NCI-H146 treated with DMSO at 0.1 percent for 48 hours (cell line): ENCODE data around the gene GALNT11.
"Not testable (repeated sequence)": the region's sequence is repeated elsewhere in the genome, so short reads cannot be mapped to it uniquely, and the experiment has no call there.

ENCODE experiments used
- DNase-seq: peaks from one replicate; lab custom pipeline; 2025; ENCODE audit not compliant: unreplicated experiment; lab: John Stamatoyannopoulos, UW

The GALNT11 gene

DNA sequence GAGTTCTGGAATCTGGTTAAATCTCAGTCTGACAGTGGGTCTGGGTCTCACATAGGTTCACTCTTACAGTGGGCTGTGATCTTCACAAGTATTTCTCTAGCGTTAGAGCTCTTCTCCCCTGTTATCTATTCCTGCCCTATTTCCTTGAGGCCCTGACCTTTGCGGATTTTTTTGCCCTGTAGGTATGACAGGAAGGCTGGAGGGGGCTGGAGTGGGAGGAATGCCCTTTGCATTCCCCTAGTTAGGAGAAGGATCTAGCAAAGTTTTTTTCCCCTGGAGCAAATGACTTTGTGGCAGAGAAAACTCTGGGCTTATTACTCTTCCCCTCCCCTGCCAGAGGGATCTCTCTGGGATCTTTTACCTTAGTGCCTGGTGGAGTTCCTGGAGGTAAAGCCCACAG, 49.2 kb downstream of the GALNT11 start:
- DNase-seq: no peak

DNA sequence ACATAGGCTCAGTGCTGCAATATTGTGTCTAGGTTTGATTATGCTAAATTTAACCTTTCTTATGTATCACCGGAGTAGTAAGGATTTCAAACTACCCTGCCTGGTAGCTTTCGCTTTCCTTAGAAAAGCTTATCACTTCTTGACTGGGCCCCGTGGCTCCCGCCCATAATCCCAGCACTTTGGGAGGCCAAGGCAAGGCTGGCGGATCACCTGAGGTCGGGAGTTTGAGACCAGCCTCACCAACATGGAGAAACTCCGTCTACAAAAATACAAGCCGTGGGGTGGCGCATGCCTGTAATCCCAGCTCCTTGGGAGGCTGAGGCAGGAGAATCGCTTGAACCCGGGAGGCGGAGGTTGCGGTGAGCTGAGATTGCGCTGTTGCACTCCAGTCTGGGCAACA, 49.9 kb downstream of the GALNT11 start:
- DNase-seq: not testable (repeated sequence)

DNA sequence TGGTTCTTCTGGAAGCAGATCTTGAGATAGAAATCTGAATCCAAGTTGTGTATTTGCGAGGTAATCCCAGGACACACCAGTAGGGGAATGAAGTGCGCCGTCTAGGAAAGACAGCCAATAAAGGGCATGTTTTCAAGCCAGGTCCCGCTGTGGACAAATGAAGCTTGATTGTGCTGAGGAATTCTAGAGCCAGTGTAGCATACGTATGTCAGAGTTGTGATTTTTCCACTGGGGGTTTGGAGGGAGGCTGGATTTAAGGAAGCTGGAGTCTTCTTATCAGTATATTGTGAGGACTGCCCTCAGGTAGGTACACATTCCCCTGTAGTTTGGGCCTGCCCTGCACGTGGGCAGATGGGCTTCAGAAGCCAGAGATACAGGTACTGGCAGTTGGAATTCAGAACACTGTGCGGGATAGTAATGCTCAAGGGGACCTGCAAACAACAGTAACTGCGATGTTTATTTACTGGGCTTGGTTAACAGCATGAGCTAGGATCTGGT, 50.9 kb downstream of the GALNT11 start:
- DNase-seq: no peak

DNA sequence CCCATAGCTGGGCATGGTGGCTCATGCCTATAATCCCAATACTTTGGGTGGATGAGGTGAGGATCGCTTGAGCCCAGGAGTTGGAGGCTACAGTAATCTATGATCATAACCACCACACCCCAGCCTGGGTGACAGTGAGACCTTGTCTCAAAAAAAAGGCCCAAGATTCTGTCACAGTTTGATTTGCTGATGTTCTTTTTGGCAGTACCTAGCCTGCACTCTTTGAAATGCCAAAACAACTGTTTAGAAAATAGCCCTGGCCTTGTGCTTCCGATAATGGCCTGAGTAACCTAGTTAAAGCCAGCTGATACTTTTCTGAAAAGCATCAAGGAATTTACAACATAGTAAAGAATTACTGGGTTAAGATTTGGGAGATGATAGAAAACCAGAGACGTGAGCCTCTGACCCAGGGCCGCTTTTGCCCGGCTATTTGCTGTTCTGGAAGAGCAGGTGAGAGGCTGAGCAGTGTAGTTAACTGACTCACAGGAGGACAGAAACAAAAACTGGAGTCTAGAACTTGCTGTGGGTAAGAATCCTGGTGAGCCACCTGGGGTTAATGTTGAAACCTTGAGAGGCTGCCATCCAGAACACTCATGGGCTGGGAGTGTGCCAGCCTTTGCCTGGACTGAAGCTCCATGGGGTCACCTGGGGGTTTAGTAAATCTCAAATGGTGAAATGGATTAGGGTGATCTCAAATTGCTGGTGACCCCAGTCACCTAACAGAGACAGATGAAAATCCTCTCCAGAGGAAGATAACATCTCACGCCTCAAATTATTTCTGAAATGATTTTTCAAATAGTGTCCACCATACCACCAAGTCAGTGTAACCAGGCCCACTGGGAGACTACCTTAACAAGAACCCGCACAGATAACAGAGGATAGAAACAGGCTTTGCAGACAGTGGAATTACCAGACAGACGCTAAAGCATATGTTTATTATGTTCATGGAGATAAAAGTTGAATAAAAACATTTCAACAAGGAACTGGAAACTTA, 51.8 kb downstream of the GALNT11 start:
- no peak for DNase-seq

DNA sequence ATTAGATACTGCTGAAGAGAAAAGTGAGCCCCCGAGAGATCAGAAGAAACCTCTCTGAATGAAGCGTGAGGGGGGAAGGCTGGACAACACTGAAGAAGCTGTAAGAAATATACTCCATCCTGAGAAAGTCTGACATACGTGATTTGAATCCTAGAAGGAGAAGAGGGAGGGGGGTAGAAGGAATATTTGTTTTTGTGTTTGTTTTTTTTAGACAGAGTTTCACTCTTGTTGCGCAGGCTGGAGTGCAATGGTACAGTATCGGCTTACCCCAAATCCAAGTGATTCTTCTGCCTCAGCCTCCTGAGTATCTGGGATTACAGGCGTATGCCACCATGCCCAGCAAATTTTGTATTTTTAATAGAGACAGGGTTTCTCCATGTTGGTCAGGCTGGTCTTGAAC, 52.6 kb downstream of the GALNT11 start:
- DNase-seq: no peak

DNA sequence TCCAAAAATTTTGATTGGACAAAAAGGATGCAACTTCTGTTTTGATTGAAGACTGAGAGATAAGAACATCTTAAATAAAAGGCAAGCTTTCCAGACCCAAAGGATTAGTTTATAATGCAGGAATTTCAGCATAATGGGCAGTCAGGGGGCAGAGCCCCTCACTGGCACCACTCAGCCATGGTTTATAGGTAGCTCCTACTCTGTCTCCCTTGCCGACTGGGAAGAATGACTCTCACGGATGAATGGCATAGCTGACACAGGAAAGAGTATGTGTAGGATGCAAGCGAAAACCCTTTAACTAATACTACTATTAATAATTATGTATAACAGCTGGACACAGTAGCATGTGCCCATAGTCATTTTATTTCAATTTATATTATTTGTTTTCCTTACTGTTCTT, 53.3 kb downstream of the GALNT11 start:
- no peak for DNase-seq

DNA sequence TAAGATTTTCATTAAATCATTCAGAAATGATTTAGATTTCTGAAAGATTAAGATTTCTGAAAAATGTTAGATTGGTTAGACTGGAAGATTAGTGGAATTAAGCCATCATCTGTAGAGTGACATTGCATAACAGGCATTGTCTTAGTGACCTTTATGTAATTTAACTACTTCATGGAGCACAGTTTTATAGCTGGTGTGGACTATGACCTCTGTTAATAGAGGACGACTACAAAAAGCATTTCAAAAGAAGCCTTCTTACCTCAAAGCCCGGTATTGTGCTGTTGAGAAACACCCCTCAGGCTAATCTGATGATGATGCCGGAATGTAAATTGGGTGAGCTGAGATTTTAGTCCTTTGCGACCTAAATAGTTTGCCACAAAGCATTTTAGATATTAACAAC, 55.6 kb downstream of the GALNT11 start:
- no peak for DNase-seq

DNA sequence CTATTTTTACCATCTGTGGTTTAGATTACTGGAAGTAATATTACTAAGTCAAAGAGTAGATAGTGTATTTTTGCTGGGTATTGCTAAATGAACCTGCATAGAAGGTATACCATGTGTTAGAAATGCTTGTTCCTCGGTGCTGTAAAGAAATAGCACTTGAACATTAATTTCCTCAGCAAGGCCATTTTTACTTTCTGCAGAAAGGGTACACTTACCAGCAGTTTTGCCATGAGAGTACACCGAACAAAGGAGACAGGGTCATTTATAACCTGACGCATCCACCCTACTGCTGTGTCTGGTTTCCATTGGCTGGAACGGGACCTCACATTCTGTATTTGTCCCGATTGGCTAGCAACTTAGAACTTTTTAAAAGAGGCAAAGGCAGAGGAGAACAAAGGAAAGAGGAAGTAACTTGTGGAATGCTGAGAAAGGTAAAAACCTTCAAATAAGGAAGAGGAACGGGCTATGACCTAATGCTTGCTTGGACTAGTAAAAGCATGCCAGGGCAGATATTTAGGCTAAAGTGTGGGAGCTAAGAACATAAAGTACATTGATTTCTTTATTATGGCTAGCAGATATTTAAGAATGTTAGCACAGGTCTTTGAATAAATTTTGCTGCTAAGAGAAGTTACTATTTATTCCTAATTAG, 56.7 kb downstream of the GALNT11 start:
- DNase-seq: not testable (repeated sequence)

DNA sequence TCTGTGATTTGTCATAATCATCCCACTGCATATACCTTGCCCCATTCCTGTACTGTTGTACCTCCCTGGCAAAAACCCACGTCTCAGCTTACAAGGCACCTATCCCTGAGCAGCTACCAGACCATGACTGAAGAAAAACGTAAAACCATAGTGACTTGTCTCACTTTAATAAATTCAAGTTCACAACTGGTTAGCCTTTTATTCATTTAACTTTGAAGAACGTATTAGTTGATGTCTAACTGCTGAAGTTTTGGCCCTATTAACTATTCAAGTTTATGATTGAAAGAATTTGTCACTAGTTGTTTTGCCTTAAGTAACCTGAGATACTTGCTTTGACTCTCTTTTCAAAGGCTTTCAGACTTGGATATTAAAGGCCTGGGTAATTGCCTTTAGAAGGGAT, 59.7 kb downstream of the GALNT11 start:
- no peak for DNase-seq

DNA sequence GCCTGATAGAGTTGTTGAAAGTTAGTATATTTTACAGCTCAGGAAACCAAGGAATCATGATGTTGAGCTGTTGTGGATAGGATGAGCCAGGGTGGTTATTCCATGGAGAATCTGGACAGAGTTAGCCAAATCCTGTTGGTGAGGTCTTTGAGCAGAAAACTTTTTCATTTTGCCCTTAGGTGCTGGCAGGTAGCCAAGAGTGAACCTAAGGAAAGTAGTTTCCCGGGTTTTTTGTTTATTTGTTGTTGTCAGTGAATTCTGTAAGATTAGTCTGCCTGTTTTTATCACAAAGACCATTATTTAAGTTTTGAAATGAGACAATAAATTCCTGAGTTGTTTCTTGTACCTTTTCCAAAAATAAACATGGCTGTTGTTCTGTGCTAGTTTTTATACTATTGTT, 61.0 kb downstream of the GALNT11 start:
- DNase-seq: no peak

DNA sequence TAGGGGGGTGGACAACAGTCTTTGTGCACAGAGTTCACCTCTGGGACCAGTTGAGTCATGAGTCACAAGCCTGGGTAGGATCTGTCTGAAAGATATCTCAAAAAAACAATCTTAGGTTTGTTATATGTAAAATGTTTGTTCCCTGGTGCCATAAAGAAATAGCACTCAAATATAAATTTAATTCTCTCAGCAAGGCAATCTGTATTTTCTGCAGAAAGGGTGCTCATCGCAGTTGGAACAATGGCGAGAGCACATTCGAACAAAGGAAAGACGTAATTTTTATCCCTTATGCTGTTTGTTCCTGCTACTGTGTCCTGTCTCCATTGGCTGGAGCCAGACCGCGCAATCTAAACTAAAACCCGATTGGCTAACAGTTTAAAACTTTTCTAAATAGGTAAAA, 63.7 kb downstream of the GALNT11 start:
- DNase-seq: no peak

DNA sequence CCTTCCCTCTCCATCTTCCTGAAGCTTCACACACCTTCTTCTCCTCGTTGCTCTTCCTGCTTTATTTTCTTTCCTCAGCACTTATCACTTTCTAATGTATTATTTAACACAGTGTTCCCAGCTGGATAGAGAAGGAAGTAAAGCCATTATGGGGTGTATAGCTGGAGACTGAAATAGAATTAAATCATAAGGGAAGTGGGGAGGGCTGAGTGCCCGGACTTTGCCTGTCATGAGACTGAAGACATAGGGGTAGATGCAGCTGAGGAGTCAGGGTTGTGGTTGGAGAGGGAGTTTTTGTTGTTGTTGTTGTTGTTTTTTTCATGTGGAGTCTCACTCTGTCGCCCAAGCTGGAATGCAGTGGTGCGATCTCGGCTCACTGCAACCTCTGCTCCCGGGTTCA, 65.3 kb downstream of the GALNT11 start:
- DNase-seq: no peak

DNA sequence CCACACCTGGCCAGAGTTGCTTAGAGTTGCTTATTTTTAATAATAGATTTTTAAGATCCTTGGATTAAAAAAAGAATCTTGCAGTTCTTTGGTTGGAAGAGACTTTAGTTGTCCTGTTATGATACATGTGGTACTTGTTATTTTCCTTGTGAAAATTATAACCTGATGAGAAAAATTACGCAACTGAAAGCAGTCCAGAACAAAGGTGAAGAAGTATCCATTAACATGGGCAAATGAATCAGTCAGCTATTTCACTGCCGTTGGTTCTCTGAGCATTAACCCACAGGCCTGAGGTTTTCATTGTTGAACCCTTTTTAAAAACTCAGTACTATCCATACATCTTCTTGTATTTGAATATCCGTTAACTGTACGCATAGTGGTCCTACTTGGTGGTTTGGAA, 68.2 kb downstream of the GALNT11 start:
- DNase-seq: no peak

DNA sequence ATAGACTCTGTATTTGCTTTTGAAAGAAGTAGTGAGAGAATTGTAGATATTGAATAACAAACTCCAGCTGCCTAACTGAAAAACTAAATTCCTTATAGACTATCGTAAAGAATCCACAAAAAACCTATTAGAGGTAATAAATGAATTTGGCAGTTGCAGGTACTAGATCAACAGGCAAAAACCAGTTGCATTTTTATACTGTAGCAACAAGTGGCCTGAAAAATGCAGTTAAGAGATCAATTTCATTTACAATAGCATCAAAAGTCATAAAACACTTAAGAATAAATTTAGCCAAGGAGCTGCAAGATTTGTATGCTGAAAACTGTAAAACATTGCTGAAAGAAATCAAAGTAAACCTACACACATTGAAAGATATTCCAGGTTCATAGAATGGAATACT, 70.3 kb downstream of the GALNT11 start:
- DNase-seq: no peak

DNA sequence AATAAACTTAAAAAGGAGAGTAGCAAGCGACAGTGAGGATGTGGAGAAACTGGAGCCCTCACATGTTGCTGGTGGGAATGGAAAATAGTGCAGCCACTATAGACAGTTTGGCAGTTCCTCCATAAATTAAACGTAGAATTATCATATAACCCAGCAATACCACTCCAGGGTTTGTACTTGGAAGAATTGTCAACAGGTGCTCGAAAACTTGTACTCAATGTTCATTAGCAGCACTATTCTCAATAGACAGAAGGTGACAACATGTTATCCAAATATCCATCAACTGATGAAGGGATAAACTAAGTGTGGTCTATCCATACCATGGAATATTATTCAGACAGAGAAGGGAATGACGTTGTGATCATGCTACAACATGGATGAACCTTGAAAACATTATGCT, 71.9 kb downstream of the GALNT11 start:
- DNase-seq: no peak

DNA sequence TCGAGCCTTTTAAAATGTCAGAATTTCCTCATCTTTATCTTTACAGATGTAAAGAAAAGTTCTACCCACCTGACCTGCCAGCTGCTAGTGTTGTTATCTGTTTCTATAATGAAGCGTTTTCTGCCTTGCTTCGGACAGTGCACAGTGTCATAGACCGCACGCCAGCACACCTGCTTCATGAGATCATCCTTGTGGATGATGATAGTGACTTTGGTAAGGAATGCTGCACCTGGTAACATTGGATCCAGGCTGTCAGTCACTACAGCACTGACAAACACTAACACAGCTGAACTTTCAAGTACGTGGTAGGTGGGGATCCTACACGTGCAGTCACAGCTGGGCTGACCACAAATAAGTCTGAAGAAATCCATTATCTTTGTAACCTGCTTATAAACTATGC, 77.6 kb downstream of the GALNT11 start:
- no peak for DNase-seq

DNA sequence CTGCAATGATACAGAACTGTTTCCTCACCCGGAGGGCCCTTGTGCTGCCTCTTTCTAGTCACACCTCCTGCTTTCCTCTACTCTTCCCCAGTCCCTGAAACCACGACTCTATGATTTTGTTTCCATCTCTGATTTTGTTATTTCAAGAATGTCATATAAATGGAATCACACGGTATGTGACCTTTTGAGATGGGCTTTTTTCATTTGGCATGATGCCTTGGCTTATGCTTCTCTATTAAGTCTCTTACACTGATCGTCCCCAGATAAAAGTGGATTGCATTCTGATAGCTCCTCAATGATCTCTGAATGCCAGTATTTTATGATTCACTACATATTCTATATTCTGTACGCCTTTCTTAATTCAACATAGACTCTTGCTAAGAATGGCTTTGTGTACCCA, 78.2 kb downstream of the GALNT11 start:
- no peak for DNase-seq

DNA sequence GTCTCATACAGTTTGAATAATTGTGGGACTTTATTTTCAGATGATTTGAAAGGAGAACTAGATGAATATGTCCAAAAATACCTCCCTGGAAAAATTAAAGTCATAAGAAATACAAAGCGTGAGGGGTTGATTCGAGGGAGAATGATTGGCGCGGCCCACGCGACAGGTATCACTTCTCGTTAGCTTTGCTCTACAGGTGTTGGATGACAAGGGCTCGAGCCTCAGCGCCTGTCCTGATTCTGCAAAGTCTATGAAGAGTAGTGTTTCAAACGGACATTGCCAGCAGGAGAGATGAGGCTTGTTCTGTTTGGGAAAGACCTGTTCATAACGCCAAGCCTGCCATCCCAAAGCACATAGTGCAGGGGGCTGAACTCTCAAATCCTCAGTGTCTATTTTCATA, 79.7 kb downstream of the GALNT11 start:
- DNase-seq: no peak

DNA sequence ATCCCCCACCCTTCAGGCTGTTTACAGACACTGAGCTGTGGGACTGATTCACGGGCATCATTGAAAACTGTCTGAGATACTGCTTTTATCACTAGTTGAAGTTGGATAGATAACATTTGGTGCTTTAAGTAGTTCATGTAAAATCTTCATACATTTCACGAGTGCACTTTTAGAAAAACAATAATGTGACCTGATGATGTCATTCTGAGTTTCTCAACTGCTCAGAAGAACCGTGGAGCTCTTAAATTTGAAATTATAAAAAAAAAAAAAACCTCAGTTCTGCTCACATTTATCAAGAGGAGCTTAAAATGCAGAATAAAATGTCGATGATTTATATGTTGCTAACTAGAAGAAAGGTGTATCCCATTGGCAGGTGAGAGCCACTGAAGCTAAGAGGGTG, 81.5 kb downstream of the GALNT11 start:
- no peak for DNase-seq

DNA sequence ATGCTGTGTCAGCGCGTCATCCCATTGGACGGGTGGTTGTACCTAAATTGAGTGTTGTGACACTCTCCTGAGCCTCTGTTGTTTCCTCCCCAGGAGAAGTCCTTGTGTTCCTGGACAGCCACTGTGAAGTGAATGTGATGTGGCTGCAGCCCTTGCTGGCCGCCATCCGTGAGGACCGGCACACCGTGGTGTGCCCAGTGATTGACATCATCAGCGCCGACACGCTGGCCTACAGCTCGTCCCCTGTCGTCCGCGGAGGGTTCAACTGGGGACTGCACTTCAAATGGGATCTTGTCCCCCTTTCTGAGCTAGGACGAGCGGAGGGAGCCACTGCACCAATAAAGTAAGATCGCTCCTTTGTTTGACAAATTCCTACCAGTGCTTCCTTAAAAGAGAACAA, 82.5 kb downstream of the GALNT11 start:
- DNase-seq: no peak

DNA sequence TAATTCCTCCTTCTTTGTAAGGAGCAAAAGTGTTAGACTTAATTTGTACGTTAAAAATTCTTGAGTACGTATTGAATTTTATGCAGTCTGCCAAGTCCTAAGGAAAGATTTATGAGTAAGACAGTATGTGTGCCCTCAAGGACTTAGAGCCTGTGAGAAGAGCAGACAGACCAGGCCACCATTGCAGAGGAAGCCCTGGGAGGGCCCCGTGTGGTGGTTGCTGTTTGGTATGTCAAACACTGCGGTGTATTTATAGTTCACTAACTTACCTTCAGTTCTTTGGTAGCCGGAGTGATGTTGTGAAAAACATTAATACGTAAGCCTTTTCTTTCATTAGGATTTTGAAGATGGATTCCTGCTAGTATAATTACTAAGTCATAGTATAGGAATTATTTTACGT, 82.9 kb downstream of the GALNT11 start:
- DNase-seq: no peak

DNA sequence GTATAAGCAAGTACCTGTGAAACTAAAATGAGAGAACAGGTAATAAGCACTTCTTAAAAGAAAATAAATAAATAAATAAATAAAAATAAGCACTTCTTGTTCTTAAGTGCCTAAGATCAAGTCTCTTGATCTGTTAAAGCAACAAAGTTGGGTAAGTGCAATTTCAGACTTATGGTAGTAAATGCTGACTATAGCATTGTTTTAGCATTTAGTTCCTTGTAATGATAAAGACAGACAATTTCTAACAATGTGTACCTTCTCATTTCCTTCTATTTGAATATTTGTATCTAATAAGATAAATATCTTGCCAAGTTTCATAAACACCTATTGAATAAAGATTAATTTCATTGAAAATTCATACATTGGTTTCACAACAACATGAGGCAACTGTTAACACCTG, 87.4 kb downstream of the GALNT11 start:
- DNase-seq: no peak
